ENCODE results near the gene KLF9. TPM values are rescaled to one million over a fixed set of nuclear protein-coding genes. Genes with fewer than 3 reads are reported as not detected.

KLF9 gene
- total and polyA plus RNA-seq, 2 donors (not counting 1 experiment from before 2014, with no cell fraction given): 12.1 to 36.4 TPM

DNA sequence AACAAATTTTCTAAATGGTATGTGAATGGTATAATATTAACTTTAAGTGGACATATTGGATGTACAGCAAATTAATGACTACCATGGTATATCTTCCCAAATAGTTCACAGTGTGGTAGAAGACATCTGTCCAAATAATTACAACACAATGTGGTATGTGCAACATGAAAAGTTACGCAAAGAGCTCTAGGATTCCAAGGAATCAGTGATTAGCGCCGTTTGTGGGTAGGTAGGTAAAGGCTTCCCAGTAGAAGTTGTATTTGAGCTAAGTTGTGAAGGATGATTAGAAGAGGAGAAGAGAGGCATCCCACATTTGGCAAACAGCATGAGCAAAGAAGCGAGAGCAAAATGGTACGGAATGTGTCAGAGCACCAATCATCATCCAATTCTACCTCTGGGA is 14.3 kb upstream of the KLF9 start:
- peaks cover 11% of the 10 kb centered on the region for H3K27me3 Mint-ChIP-seq
- POLR2A ChIA-PET: no interaction called here
- DNase-seq: no peak
- Histone ChIP-seq H2AFZ (ENCODE audit: insufficient read depth, low read depth, low read length, poor library complexity, severe bottlenecking) (no peak overlapping the region), H3K79me2 (ENCODE audit: control insufficient read depth, insufficient read depth, low read length) (no peaks in the 10 kb centered on the region), H3K9ac (ENCODE audit: low read length) (no peak overlapping the region), H3K27me3 (replicated peaks in 1 of 4; ENCODE audit: control extremely low read depth in 1 of 4, control insufficient read depth in 3 of 4, insufficient read depth in 4 of 4, low read length in 3 of 4) (no peaks in the 10 kb centered on the region), H3K4me3 (ENCODE audit: control extremely low read depth in 1 of 5, extremely low read depth in 1 of 5, insufficient read depth in 1 of 5, low read depth in 2 of 5, low read length in 4 of 5) (no peak overlapping the region), H3K36me3 (replicated peaks in 1 of 2; ENCODE audit: control extremely low read depth in 1 of 2, control insufficient read depth in 1 of 2, extremely low read depth in 1 of 2, insufficient read depth in 2 of 2, low read length in 1 of 2) (no peaks in the 10 kb centered on the region), H3K4me1 (ENCODE audit: control insufficient read depth in 2 of 2, insufficient read depth in 2 of 2, low read length in 2 of 2) (no peaks in the 10 kb centered on the region), H3K4me2 (replicated peaks; ENCODE audit: low read depth, low read length, poor library complexity, severe bottlenecking) (no peak overlapping the region), H3K9me3 (ENCODE audit: control extremely low read depth in 1 of 3, control insufficient read depth in 2 of 3, insufficient read depth in 1 of 3, low read length in 2 of 3) (peaks cover 0 to 4% (median 0%) of the 10 kb centered on the region in 3 donors), H3K27ac (ENCODE audit: low read length in 2 of 2) (no peak overlapping the region), H4K20me1 (ENCODE audit: control insufficient read depth, insufficient read depth, low read length, poor library complexity, severe bottlenecking) (no peaks in the 10 kb centered on the region)
- intact Hi-C loops (cut with micrococcal nuclease): no loop called here
- peaks cover 3% of the 10 kb centered on the region for H3K9me3 Mint-ChIP-seq (ENCODE audit: insufficient read depth)
- H3K4me1 Mint-ChIP-seq: no peaks in the 10 kb centered on the region
- 86% methylated on average over 3 of the region's 5 CpGs for WGBS (ENCODE audit: insufficient coverage)
- no peak for ATAC-seq (ENCODE audit: low read depth)
- CTCF ChIA-PET: interaction anchor here (1.0 kb wide), 1 partner anchor 56 kb away, joined by 3 read pairs; no protein-coding TSS in a partner anchor
- H3K4me3 Mint-ChIP-seq: no peak overlapping the region
- TF ChIP-seq, protein P1, sequence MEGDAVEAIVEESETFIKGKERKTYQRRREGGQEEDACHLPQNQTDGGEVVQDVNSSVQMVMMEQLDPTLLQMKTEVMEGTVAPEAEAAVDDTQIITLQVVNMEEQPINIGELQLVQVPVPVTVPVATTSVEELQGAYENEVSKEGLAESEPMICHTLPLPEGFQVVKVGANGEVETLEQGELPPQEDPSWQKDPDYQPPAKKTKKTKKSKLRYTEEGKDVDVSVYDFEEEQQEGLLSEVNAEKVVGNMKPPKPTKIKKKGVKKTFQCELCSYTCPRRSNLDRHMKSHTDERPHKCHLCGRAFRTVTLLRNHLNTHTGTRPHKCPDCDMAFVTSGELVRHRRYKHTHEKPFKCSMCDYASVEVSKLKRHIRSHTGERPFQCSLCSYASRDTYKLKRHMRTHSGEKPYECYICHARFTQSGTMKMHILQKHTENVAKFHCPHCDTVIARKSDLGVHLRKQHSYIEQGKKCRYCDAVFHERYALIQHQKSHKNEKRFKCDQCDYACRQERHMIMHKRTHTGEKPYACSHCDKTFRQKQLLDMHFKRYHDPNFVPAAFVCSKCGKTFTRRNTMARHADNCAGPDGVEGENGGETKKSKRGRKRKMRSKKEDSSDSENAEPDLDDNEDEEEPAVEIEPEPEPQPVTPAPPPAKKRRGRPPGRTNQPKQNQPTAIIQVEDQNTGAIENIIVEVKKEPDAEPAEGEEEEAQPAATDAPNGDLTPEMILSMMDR (IDR thresholded peaks at IDR 0.05): no peak
- no peak for TF ChIP-seq EZH2 (IDR thresholded peaks at IDR 0.05; ENCODE audit: borderline replicate concordance, insufficient read depth, low read depth, low read length, poor library complexity, severe bottlenecking)
- no peak overlapping the region for H3K27ac Mint-ChIP-seq

DNA sequence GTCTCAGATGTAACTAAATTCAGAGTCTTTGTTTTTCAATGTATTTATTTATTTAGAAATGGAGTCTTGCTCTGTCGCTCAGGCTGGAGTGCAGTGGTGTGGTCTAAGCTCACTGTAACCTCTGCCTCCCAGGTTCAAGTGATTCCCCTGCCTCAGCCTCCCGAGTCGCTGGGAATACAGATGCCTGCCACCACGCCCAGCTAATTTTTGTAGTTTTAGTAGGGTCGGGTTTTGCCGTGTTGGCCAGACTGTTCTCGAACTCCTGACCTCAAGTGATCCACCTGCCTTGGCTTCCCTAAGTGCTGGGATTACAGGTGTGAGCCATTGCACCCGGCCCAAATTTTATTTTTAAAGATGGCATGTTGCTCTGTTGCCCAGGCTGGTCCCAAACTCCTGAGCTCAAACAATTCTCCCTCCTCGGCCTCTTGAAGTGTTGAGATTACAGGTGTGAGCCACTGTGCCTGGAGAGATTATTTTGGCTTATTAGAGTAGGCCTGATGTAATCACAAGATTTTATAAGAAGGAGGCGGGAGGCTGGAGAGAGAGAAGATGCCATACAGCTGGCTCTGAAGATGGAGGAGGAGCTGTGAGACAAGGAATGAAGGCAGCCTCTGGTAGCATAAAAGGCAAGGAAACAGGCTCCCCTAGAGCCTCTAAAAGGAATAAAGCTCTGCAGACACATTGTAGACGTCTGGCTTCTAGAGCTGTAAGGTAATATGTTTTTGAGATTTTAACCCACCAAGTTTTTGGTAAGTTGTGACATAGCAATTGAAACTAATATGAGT is 12.9 kb upstream of the KLF9 start:
- H3K4me1 ChIP-seq (ENCODE audit: control insufficient read depth in 2 of 2, insufficient read depth in 2 of 2, low read length in 2 of 2): no peaks in the 10 kb centered on the region
- peaks cover 3% of the 10 kb centered on the region for H3K9me3 Mint-ChIP-seq (ENCODE audit: insufficient read depth)
- peaks cover 0 to 4% (median 0%) of the 10 kb centered on the region in 3 donors for H3K9me3 ChIP-seq (ENCODE audit: control extremely low read depth in 1 of 3, control insufficient read depth in 2 of 3, insufficient read depth in 1 of 3, low read length in 2 of 3)
- H3K27ac ChIP-seq (ENCODE audit: low read length in 2 of 2): no peak overlapping the region
- no peaks in the 10 kb centered on the region for H3K36me3 ChIP-seq (replicated peaks in 1 of 2; ENCODE audit: control extremely low read depth in 1 of 2, control insufficient read depth in 1 of 2, extremely low read depth in 1 of 2, insufficient read depth in 2 of 2, low read length in 1 of 2)
- no peak overlapping the region for H3K27ac Mint-ChIP-seq
- POLR2A ChIA-PET: no interaction called here
- WGBS (ENCODE audit: insufficient coverage): 93% methylated on average over 7 of the region's 11 CpGs
- H3K4me1 Mint-ChIP-seq: peaks cover 4% of the 10 kb centered on the region
- CTCF ChIA-PET: no interaction called here
- intact Hi-C loops (cut with micrococcal nuclease): no loop called here
- ATAC-seq (ENCODE audit: low read depth) (no peak), DNase-seq (no peak)
- no peak overlapping the region for H3K4me2 ChIP-seq (replicated peaks; ENCODE audit: low read depth, low read length, poor library complexity, severe bottlenecking)
- TF ChIP-seq, protein P1 (IDR thresholded peaks at IDR 0.05): no peak
- TF ChIP-seq EZH2 (IDR thresholded peaks at IDR 0.05; ENCODE audit: borderline replicate concordance, insufficient read depth, low read depth, low read length, poor library complexity, severe bottlenecking): no peak
- no peaks in the 10 kb centered on the region for H3K79me2 ChIP-seq (ENCODE audit: control insufficient read depth, insufficient read depth, low read length)
- H3K27me3 Mint-ChIP-seq: peaks cover 11% of the 10 kb centered on the region
- no peak overlapping the region for H3K4me3 Mint-ChIP-seq
- H4K20me1 ChIP-seq (ENCODE audit: control insufficient read depth, insufficient read depth, low read length, poor library complexity, severe bottlenecking): no peaks in the 10 kb centered on the region
- no peaks in the 10 kb centered on the region for H3K27me3 ChIP-seq (replicated peaks in 1 of 4; ENCODE audit: control extremely low read depth in 1 of 4, control insufficient read depth in 3 of 4, insufficient read depth in 4 of 4, low read length in 3 of 4)
- no peak overlapping the region for H3K9ac ChIP-seq (ENCODE audit: low read length)
- no peak overlapping the region for H2AFZ ChIP-seq (ENCODE audit: insufficient read depth, low read depth, low read length, poor library complexity, severe bottlenecking)
- H3K4me3 ChIP-seq (ENCODE audit: control extremely low read depth in 1 of 5, extremely low read depth in 1 of 5, insufficient read depth in 1 of 5, low read depth in 2 of 5, low read length in 4 of 5): no peak overlapping the region

Data from B cell (primary cell).